Measurements from ENCODE around the gene NELL2.

Gene NELL2

GRCh38 chr12:44546060-44546459 lies 330.1 kb downstream of the NELL2 start:
- DNase-seq (ENCODE audit: low read depth in 4 of 4, low spot score in 1 of 4), result no peak

DNA sequence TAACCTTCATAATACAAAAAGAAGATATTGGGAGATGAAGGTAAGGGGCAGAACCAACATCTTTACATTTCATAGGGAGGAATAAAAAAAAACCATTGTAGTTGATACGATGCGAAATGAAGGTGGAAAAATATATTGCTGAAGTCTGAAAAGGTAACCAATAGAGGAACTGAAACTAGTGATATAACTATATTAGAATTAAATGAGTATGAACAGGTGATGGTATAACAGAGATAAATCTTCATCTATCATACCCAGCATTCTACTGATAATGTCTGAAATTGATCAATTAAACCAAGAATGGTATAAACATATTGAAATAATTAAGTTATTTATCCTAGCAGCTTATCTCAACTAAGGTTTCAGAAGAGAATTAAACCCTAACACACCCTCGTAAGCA lies 332.1 kb downstream of the NELL2 start:
- DNase-seq (ENCODE audit: low read depth in 4 of 4, low spot score in 1 of 4), result no peak

GRCh38 chr12:44542716-44543115 lies 333.4 kb downstream of the NELL2 start:
- DNase-seq (ENCODE audit: low read depth in 4 of 4, low spot score in 1 of 4), result no peak

DNA sequence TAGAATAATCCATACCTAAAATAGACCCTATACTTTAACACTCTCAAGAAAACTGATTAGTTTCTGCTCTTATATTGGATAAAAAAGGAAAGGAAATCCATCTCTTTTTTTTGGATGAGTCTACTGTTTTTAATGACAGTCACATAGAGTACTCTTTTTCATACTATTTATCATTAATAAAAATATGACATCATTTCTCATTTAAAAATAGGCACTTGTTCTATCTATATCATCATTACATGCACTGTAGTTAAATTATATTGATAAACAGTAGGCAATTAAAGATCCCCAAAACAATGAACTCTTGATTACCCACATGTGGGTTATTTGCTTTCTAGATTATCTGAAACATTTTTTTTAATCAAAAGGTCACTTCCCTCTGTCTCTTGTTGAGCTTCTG lies 338.8 kb downstream of the NELL2 start:
- no peak for DNase-seq (ENCODE audit: low read depth in 4 of 4, low spot score in 1 of 4)

DNA sequence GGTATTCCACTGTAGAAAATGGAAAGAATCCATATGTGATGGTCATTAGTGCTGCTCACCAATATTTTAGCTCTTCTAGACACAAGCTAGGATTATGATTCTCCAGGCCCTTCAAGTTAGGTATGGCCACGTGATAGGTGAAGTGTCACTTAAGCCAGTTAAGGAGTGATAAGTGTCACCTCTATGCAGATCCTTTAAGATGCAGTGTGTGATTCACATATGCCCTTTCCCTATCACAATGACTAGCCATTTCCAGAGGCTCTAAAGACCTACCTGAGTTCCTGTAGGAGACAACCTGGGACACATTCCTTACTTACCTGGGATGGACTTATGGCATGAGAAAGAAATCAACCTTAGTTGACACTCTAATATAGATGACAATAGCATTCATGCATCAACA lies 343.2 kb downstream of the NELL2 start:
- no peak for DNase-seq (ENCODE audit: low read depth in 4 of 4, low spot score in 1 of 4)

GRCh38 chr12:44531320-44531971 lies 344.7 kb downstream of the NELL2 start:
- no peak for DNase-seq (ENCODE audit: low read depth in 4 of 4, low spot score in 1 of 4)

GRCh38 chr12:44526655-44527182 lies 349.4 kb downstream of the NELL2 start:
- DNase-seq (ENCODE audit: low read depth in 4 of 4, low spot score in 1 of 4), result no peak

- no peak for DNase-seq (ENCODE audit: low read depth in 4 of 4, low spot score in 1 of 4)
Measured at GRCh38 chr12:44525806-44526654, 350.1 kb downstream of the NELL2 start.

DNA sequence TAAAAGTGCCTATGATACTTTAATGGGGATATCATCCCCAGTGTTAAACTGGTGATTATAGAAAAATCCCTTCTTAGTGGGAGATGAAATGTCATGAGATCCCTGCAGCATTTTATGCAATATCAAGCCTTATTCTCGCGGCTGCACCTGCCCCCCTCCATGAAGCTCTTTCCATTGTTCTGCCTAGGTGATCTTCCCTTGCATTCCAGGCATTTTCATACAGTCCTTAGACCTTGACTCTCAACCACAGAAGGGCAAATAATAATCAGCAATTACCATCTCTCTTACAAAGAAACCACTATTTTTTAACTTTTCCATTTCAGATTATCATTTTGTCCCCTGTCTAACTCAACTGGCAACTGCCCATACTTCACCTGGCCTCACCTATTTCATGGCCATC lies 352.3 kb downstream of the NELL2 start:
- no peak for DNase-seq (ENCODE audit: low read depth in 4 of 4, low spot score in 1 of 4)

DNA sequence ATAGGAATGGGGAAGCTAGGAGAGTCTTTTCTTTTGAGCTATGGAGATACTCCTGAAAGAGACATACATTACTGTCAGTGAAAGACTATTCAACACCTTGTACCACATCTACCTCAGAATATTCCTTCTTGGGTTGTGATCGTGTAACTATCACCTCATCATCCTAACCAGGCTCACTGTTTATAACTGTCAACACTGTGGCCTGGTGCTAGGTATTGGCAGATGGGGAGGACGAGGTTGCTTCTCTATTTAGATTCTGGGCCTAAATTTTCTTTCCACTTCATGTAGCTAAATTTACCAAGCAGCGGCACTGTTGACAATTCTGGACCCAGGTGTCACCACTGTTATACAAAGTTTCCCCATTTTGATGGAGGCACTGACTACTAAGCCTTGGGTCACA lies 354.4 kb downstream of the NELL2 start:
- no peak for DNase-seq (ENCODE audit: low read depth in 4 of 4, low spot score in 1 of 4)

- DNase-seq (ENCODE audit: low read depth in 4 of 4, low spot score in 1 of 4), result no peak
Measured at GRCh38 chr12:44519931-44520330, 356.2 kb downstream of the NELL2 start.

DNA sequence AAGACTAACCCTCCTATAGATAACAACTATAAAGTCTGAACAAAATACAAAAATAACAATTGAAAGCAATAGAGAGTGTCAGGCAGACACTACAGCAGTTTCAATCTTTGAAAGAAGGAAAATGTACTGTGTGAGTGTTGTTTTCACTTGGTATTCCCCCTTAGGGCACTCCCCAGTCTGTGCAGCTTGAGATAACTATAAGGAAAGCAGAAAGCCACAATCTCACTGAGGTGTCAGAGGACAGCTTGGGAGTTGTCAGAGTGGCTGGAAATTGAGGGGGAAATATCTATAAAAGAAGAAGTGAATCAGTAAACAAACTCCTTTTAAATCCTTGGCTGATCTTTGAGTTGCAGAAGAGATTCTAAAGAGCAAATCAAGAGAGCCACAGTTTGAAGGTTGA lies 364.8 kb downstream of the NELL2 start:
- DNase-seq (ENCODE audit: low read depth in 4 of 4, low spot score in 1 of 4), result no peak

DNA sequence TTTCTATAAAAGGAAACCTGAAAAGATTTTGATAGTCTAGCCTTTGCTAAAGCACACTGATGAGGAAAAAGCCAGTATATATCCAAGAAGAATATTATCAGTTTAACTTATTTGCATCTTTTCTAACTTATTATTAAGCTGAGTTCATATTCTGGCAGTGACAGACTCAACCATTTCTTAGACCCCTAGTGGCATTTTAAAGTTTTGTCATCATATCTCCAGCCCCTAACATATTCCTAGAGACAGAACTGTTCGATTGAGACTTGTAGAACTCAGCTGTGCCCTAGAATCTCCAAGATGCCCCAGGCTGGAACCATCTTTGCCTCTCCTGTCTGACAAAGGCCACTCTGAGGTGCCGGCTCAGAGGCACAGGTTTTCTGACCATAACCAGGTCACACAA lies 365.6 kb downstream of the NELL2 start:
- no peak for DNase-seq (ENCODE audit: low read depth in 4 of 4, low spot score in 1 of 4)

DNA sequence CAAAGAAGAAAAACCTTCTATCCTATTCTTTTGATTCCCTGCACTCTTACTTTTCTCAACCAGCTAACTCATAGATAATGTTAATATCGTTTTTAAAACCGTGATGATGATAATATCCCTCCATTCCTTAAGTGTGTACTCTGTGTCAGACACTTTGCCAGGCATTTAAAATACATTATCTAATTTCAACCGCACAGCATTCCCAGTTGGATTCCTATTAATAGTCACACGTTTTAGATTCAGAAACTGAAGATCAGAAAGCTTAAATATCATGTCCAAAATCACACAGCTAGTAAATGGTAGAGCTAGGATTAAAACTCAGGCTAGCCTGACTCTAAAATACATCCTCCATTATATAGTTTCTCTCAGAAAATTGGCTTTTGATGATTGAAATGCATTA lies 366.0 kb downstream of the NELL2 start:
- DNase-seq (ENCODE audit: low read depth in 4 of 4, low spot score in 1 of 4), result no peak

- DNase-seq (ENCODE audit: low read depth in 4 of 4, low spot score in 1 of 4), result no peak
Measured at GRCh38 chr12:44509471-44509870, 366.6 kb downstream of the NELL2 start.

DNA sequence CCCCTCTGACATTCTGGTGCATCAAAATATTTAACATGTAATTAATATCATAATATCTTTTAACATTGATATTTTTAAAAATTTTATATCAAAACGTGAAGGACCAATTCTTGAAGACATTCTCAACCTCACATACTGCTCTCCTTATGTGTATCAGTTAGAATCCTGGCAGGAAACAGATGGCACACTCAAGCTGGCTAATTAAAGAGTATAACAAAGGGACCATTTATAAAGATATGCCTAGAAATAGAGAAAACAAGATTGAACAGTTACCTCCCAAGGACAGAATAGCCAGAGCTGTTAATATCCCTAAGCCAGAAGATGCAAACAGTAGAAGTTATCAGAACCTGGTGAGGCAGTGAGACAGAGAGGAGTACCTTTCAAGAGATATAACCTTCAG lies 368.7 kb downstream of the NELL2 start:
- no peak for DNase-seq (ENCODE audit: low read depth in 4 of 4, low spot score in 1 of 4)

DNA sequence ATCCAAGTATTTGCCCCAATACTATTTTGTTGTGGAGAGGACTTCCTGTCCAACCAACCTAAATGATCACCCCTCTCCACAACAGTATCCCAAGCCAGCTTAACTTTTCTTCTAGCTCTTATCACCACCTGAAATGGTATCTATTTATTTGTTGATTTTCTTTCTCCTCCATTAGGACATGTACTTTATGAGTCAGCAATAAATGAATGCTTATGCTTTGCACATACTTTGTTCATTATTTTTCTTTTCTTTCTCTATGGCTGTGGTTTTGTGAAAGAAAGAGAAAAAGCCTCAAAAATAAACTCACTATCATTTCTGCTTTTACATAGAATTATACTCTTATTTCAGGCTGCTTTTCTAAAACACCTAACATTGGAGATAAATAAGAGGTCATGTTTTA lies 371.3 kb downstream of the NELL2 start:
- no peak for DNase-seq (ENCODE audit: low read depth in 4 of 4, low spot score in 1 of 4)

DNA sequence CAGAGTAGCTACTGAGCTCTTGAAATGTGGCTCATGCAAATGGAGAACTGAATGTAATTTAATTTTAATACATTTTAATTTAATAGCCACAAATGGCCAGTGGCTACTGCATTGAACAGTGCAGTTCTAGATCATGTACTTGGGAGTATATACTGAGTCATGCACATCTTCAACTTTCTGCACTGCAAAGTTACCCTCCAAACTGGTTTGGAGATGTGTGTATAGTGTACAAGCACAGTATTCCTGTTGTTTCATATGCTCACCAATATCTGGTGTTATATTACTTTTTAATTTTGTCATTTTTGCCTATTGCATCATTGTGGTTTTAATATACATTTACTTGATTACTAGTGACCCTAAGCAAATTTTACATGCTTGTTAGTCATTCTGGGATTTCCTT lies 372.8 kb downstream of the NELL2 start:
- no peak for DNase-seq (ENCODE audit: low read depth in 4 of 4, low spot score in 1 of 4)

DNA sequence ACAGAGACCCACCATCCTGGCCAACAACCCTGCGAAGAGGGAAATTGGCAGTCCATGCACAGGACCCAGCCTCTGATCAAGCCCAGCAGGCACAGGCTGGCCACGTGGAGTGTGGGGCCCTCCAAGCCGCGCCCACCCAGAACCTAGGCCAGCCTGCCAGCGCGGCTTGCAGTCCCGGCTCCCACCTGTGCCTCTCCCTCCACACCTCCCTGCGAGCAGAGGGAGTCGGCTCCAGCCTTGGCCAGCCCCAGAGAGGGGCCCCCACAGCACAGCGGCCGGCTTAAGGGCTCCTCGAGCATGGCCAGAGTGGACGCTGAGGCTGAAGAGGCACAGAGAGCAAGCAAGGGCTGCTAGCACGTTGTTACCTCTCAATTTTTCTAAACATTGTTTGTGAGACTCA lies 373.4 kb downstream of the NELL2 start:
- DNase-seq (ENCODE audit: low read depth in 4 of 4, low spot score in 1 of 4), result no peak

DNA sequence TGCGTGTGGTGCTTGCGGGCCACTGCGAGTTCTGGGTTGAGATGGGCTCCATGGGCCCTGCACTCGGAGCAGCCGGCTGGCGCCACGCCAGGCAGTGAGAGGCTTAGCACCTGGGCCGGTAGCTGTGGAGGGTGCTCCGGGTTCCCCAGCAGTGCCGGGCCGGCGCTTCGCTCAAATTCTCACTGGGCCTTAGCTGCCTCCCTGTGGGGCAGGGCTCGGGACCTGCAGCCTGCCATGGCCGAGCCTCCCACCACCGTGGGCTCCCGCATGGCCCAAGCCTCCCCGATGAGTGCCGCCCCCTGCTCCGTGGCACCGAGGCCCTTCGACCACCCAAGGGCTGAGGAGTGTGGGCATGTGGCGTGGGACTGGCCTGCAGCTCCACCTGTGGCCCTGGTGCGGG lies 375.7 kb downstream of the NELL2 start:
- no peak for DNase-seq (ENCODE audit: low read depth in 4 of 4, low spot score in 1 of 4)

GRCh38 chr12:44497044-44497443 lies 379.1 kb downstream of the NELL2 start:
- DNase-seq (ENCODE audit: low read depth in 4 of 4, low spot score in 1 of 4), result no peak

DNA sequence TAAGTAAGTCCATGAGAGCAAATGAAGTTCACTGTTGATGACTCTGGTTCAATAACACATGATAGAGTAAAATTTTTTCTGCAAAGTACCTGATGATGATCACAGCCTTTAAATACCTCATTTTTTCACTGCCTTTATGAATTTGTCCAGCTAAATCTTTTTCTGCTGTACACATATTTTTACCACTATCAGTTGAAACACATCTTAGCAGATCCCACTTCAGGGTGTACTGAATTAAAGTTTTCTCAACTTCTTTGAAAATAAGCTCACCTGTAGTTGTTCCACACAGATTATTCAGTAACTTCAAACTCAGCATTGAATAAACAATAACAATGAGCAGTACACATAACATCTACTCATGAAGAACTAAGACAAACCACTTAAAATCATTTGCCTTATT lies 385.9 kb downstream of the NELL2 start:
- DNase-seq (ENCODE audit: low read depth in 4 of 4, low spot score in 1 of 4), result no peak

DNA sequence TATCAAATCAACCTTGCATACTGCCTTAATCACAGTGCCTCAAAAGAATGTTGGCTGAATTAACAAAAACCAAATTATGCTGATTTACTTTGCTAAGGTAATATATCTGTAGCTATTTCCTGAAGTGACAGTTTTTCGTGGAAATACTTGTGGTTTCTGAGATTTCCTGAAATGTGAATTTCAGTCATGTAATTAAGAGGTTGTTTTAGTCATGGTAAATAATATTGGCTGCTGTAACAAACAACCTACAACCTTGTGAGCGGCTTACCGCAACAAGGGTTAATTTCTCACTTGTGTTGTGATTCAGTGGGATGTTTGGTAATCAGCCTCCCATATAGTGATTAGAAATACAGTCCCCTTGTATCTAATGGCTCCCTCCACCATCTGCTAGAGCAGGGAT lies 387.9 kb downstream of the NELL2 start:
- DNase-seq (ENCODE audit: low read depth in 4 of 4, low spot score in 1 of 4), result no peak
